HG03565 (cell line): Measurements from ENCODE around the gene ADRA1B.
"Not testable (repeated sequence)": the region's sequence is repeated elsewhere in the genome, so short reads cannot be mapped to it uniquely, and the experiment has no call there.

Experiments
- ATAC-seq: cut with Tn5 transposase; IDR thresholded peaks from one replicate; pipeline ENCODE4 v1.9.1; 2021; ENCODE audit warnings: mild to moderate bottlenecking, moderate library complexity; ENCODE audit not compliant: unreplicated experiment

Gene ADRA1B

GRCh38 chr5:159965031-159965837, 49.0 kb downstream of the ADRA1B start:
- no peak for ATAC-seq

- not testable (repeated sequence) for ATAC-seq
Observed at GRCh38 chr5:159965838-159966128, 49.5 kb downstream of the ADRA1B start.

GRCh38 chr5:159969966-159970365, 53.7 kb downstream of the ADRA1B start:
- ATAC-seq: no peak

GRCh38 chr5:159971038-159971437, 54.8 kb downstream of the ADRA1B start:
- no peak for ATAC-seq

GRCh38 chr5:159971514-159971913, 55.2 kb downstream of the ADRA1B start:
- ATAC-seq: no peak

GRCh38 chr5:159971931-159972461, 55.7 kb downstream of the ADRA1B start:
- no peak for ATAC-seq

- no peak for ATAC-seq
Observed at GRCh38 chr5:159972538-159973362, 56.5 kb downstream of the ADRA1B start.

GRCh38 chr5:159975462-159976019, 59.3 kb downstream of the ADRA1B start:
- no peak for ATAC-seq

- no peak for ATAC-seq
Observed at GRCh38 chr5:159976921-159977320, 60.6 kb downstream of the ADRA1B start.

GRCh38 chr5:159978358-159978757, 62.1 kb downstream of the ADRA1B start:
- no peak for ATAC-seq

GRCh38 chr5:159982421-159983173, 66.3 kb downstream of the ADRA1B start:
- ATAC-seq: no peak

- peak; percentile 80 for ATAC-seq
Observed at GRCh38 chr5:159987031-159987674, 70.9 kb downstream of the ADRA1B start.

- ATAC-seq: no peak
Observed at GRCh38 chr5:159990506-159990905, 74.2 kb downstream of the ADRA1B start.

- no peak for ATAC-seq
Observed at GRCh38 chr5:159992566-159992965, 76.3 kb downstream of the ADRA1B start.

- no peak for ATAC-seq
Observed at GRCh38 chr5:159993194-159993593, 76.9 kb downstream of the ADRA1B start.

- no peak for ATAC-seq
Observed at GRCh38 chr5:159995907-159996306, 79.6 kb downstream of the ADRA1B start.

- no peak for ATAC-seq
Observed at GRCh38 chr5:160001457-160001856, 85.2 kb downstream of the ADRA1B start.

- ATAC-seq: no peak
Observed at GRCh38 chr5:160007514-160007913, 91.2 kb downstream of the ADRA1B start.

GRCh38 chr5:160008529-160008876, 92.2 kb downstream of the ADRA1B start:
- not testable (repeated sequence) for ATAC-seq

- peak; percentile 99 for ATAC-seq
Observed at GRCh38 chr5:160008877-160009590, 92.8 kb downstream of the ADRA1B start, which contains the start of gene TTC1. TSS of gene TTC1 (plus strand) at chr5:160009139. CDS start at chr5:160010529, 1,390 bp downstream.
